GM12872 (cell line): Measurements from ENCODE around the gene IL1RAP.

Experiments
- TF ChIP-seq, protein P1 (sequence below): IDR thresholded peaks from 3 replicates; pipeline ENCODE4 v1.5.1; 2011; ENCODE audit warnings: low read depth, mild to moderate bottlenecking, low read length, moderate library complexity; ENCODE audit not compliant: insufficient read depth

IL1RAP gene

DNA sequence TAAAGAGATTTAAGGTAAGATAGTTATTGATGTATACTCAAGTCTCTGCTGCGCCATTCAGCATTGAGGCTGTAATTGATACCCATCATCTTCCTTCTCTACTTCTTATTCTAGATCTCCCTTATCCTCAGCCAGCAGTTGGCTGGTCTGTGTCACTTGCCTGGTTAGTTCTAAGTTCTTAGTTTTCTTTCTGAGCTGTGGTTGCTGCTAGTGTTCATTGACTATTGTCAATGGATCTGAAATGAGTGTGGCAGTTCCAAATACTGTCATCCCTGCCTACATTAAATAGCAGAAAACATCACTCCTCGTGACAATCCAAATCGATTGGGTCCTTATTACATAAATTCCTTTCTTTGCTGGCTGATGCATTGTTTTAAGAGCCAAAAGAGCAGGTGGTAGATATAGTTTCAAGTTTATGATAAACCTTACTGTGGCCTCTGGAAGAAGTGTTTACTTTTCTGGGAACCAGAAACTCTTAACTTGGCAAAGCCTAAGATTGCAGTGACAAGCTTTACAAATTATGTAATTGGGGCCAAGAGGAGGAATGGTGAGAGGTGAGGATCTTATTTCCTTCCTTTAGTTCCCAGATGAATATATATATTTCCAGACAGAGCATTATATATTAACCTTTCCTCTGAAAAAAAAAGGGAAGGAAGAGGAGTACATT lies 180.6 kb downstream of the IL1RAP start:
- TF ChIP-seq, protein P1, sequence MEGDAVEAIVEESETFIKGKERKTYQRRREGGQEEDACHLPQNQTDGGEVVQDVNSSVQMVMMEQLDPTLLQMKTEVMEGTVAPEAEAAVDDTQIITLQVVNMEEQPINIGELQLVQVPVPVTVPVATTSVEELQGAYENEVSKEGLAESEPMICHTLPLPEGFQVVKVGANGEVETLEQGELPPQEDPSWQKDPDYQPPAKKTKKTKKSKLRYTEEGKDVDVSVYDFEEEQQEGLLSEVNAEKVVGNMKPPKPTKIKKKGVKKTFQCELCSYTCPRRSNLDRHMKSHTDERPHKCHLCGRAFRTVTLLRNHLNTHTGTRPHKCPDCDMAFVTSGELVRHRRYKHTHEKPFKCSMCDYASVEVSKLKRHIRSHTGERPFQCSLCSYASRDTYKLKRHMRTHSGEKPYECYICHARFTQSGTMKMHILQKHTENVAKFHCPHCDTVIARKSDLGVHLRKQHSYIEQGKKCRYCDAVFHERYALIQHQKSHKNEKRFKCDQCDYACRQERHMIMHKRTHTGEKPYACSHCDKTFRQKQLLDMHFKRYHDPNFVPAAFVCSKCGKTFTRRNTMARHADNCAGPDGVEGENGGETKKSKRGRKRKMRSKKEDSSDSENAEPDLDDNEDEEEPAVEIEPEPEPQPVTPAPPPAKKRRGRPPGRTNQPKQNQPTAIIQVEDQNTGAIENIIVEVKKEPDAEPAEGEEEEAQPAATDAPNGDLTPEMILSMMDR: no peak

DNA sequence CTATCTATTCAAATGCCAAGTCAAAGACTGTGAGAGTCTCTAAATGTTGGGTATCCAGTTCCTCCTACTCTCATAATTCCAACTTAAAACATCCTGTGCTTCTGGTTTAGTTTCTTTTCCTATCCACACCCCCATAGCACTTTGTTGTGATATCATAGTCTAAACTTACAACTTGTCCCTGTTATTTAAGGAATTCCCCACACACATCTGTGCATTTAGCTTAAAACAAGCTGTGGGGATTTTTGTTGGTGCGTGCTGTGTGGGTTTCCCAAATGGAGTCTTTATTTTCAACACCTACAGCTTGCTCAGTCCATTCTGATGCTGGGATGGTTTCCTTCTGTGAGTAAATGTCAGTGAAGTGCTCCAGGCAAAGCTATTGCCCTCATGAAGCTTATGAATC lies 181.3 kb downstream of the IL1RAP start:
- TF ChIP-seq, protein P1: no peak

DNA sequence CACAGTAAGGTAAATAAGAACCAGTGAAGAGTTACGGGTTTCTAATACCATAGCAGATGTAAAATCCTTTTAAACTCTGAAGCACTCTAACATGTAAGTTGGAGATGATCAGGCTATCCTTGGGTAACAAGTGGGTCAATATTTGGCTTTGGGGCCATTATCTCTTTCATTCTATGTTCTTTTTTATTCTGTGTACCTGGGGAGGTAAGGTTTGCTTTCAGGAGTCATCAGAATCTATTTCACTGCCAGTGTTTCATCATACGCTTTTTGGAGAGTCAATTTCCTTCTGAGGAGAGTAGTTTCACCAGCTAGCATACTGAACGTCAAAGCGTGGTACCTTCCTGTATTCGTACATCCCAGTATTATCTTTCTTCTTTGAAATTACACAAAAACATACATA lies 182.1 kb downstream of the IL1RAP start:
- TF ChIP-seq, protein P1: no peak

DNA sequence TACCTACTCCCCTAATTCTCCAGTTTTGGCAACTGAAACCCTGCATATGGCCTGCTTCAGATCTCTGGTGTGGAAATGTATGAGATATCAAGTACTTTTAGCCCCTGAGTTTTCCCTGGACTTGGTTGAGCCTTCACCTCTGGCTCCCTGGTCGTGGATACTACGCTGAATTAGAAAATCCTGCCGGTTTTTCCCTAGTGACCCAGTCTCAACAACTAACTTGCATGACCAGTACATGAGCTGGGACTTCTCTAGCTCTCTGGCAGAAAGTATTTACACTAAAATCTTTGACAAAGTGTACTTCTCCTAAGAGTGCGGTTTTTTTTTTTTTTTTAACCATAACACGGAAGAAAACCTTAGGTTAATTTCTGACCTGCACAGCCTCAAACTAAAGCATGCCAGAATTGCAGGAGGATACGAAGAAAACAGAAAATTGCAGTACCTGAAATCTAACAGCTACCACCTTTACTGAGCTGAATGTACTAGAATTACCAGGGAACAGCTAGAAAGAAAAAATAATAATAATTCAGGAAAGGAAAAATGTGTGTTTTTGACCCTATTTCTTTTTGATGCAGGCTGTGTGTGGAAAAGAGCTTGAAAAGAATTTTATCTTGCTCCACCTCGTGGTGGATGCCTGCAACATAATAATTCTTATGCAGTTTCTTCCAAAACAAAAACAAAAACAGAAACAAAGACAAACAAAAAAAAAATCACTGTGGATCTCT lies 183.1 kb downstream of the IL1RAP start:
- TF ChIP-seq, protein P1: peak; percentile 42; the same call in 1 of the 3 replicates

DNA sequence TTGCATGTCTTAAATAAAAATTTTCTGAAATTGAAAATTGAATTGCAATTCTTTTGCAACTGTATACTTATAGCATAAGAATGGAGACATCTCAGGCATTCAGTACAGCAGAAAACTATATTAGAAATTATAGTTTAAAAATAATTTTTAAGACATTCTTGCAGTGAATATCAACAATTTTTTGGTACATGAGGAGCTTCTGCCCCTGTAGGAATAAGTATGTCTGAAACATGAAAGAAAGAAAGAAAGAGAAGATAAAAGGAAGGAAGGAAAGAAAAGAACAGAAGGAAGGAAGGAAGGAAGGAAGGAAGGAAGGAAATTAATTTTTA lies 183.6 kb downstream of the IL1RAP start:
- TF ChIP-seq, protein P1: no peak

DNA sequence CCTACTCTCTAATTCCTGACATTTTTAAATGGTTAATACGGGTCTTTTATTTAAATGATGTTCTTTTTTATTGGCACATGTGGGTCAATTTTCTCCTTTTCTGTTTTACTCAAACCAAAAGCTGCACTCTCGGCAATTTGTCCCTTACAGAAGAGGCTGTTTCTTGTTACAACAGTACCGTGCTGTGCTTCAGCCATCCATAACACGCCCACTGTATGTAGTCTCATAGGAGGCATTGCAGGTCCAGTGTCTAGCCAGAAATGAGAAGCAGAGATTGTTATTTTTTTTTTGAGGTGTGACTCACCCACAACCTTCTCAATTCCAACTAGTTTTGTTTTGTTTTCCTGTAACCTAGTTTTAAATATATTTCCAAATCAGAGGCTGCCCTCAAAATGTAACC lies 184.0 kb downstream of the IL1RAP start:
- TF ChIP-seq, protein P1: no peak

DNA sequence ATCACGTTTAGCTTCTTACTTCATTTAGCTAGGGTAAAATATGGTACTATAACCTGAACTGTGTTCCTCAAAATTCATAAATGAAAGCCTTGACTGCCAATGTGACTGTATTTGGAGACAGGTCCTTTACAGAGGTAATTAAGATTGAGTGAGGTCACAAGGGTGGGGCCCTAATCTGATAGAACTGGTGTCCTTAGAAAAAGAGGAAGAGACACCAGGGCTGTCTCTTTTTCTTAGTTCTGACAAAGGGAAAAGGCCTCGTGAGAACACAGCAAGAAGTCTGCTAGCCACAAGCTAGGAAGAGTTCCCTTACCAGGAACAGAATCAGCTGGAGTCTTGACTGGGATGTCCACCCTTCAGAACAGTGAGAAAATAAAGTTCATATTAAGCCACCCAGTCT lies 185.9 kb downstream of the IL1RAP start:
- TF ChIP-seq, protein P1: no peak
